ENCODE data around the gene KCNJ15. TPM values are rescaled to one million over a fixed set of nuclear protein-coding genes. Genes with fewer than 3 reads are reported as not detected.

The KCNJ15 gene
- 0.57 TPM for polyA plus RNA-seq (2012; ENCODE audit: missing spikeins)

DNA sequence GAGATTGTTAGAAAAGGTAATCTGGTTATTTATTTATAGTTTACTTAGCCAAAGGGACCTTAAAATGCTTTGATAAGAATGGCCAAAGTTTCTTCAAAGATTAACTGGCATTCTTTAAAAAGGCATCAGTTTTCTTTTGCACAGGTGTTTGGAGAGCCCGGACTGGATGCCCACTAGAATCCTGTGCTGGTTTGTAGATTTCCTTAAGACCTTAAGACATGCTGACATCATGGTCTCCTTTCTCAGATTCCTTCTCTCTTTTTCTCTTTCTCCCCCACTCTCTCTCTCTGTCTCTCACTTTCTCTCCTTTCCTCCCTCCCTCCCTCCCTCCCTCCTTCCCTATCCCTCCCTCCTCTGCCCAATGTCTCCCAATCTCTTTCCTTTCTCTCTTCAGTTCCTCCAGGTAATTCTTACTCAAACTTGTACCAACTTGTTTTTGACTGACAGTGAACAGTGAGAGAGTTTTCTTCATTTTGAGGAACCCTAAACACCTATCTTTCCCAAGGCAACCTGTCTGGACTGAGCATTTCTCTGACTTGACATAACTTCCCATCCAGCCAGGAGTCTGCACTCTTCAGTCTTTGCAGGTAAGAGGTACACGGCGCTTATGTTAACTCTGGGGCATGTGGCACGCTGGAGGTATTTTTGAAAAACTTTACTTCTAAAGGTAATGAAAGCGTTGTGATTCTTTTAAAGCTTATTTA, at the start of gene KCNJ15:
TSS of gene KCNJ15 (plus strand) at position 393 of the 704 bp plus-strand sequence. CDS start 42,271 bp downstream, outside the sequence.
- no peak for TF ChIP-seq POLR2AphosphoS5 (IDR thresholded peaks at IDR 0.05; ENCODE audit: low read depth, low read length)
- no peak for TF ChIP-seq TAF1 (IDR thresholded peaks at IDR 0.05; ENCODE audit: borderline replicate concordance, low read depth, low read length)
- no peak for FAIRE-seq
- DNase-seq (ENCODE audit: insufficient read length): no peak

- no peak for DNase-seq (ENCODE audit: insufficient read length)
- TF ChIP-seq POLR2AphosphoS5 (IDR thresholded peaks at IDR 0.05; ENCODE audit: low read depth, low read length) (no peak), POLR2A (IDR thresholded peaks at IDR 0.05; ENCODE audit: low read depth, low read length) (no peak), TAF1 (IDR thresholded peaks at IDR 0.05; ENCODE audit: borderline replicate concordance, low read depth, low read length) (no peak)
- FAIRE-seq: no peak
Observed at GRCh38 chr21:38208118-38208517, 48.7 kb upstream of the KCNJ15 start.

- TF ChIP-seq TAF1 (IDR thresholded peaks at IDR 0.05; ENCODE audit: borderline replicate concordance, low read depth, low read length): no peak
- no peak for TF ChIP-seq POLR2A (IDR thresholded peaks at IDR 0.05; ENCODE audit: low read depth, low read length)
- no peak for TF ChIP-seq POLR2AphosphoS5 (IDR thresholded peaks at IDR 0.05; ENCODE audit: low read depth, low read length)
- FAIRE-seq (no peak), DNase-seq (ENCODE audit: insufficient read length) (no peak)
Observed at GRCh38 chr21:38211321-38211720, 45.5 kb upstream of the KCNJ15 start.

DNA sequence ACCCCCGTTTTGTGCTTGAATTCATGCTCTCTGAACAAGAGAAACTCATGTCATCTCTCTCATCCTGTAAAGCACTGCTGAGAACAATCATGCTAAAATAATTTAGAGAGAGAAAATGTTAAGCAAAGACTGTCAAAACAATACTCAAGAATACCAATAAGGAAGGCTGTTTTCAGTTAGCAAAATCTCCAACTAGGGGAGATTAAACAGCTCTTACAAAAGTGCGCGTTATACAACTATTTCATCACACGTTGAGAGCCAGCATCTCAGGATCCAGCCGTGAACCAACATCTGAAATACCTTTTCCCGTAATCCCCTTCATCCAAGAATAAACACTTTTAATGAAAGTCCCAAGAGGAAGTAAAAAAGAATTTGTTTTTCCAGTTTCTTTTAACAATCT, 44.1 kb upstream of the KCNJ15 start:
- TF ChIP-seq POLR2AphosphoS5 (IDR thresholded peaks at IDR 0.05; ENCODE audit: low read depth, low read length) (no peak), TAF1 (IDR thresholded peaks at IDR 0.05; ENCODE audit: borderline replicate concordance, low read depth, low read length) (no peak), POLR2A (IDR thresholded peaks at IDR 0.05; ENCODE audit: low read depth, low read length) (no peak)
- DNase-seq (ENCODE audit: insufficient read length) (no peak), FAIRE-seq (no peak)

GRCh38 chr21:38219049-38219628, 37.7 kb upstream of the KCNJ15 start:
- peak; percentile 14 for DNase-seq (ENCODE audit: insufficient read length)
- FAIRE-seq: no peak
- no peak for TF ChIP-seq POLR2AphosphoS5 (IDR thresholded peaks at IDR 0.05; ENCODE audit: low read depth, low read length)
- no peak for TF ChIP-seq TAF1 (IDR thresholded peaks at IDR 0.05; ENCODE audit: borderline replicate concordance, low read depth, low read length)
- TF ChIP-seq POLR2A (IDR thresholded peaks at IDR 0.05; ENCODE audit: low read depth, low read length): no peak

DNA sequence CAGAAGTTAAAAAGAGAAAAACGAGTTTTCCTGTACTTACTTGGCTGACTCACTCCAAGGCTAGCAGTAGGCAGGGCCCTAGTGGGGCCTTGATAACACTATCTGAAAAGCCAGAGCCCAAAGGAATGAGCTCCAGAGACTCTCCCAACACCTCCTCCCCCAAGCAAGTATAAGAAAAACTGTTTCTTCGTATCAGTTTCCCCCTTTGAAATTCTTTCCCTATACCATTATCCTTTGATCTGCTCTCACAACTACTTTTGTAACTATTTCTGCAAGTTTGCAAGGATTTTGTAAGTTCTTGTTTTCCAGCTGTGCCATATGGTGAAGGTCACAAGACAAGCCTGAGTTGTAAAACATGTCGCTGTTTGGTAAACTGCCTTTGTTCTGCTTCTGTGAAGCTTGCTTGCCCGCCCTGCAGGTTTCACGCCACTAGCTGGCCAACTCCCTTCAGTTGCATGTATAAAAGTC, 36.5 kb upstream of the KCNJ15 start:
- DNase-seq (ENCODE audit: insufficient read length) (no peak), FAIRE-seq (no peak)
- TF ChIP-seq POLR2A (IDR thresholded peaks at IDR 0.05; ENCODE audit: low read depth, low read length) (no peak), POLR2AphosphoS5 (IDR thresholded peaks at IDR 0.05; ENCODE audit: low read depth, low read length) (no peak), TAF1 (IDR thresholded peaks at IDR 0.05; ENCODE audit: borderline replicate concordance, low read depth, low read length) (no peak)

GRCh38 chr21:38221594-38221993, 35.2 kb upstream of the KCNJ15 start:
- DNase-seq (ENCODE audit: insufficient read length) (no peak), FAIRE-seq (no peak)
- no peak for TF ChIP-seq POLR2AphosphoS5 (IDR thresholded peaks at IDR 0.05; ENCODE audit: low read depth, low read length)
- TF ChIP-seq POLR2A (IDR thresholded peaks at IDR 0.05; ENCODE audit: low read depth, low read length): no peak
- no peak for TF ChIP-seq TAF1 (IDR thresholded peaks at IDR 0.05; ENCODE audit: borderline replicate concordance, low read depth, low read length)

- FAIRE-seq (no peak), DNase-seq (ENCODE audit: insufficient read length) (no peak)
Observed at GRCh38 chr21:38223893-38224540, 32.8 kb upstream of the KCNJ15 start.

GRCh38 chr21:38227401-38227800, 29.4 kb upstream of the KCNJ15 start:
- no peak for TF ChIP-seq POLR2AphosphoS5 (IDR thresholded peaks at IDR 0.05; ENCODE audit: low read depth, low read length)
- no peak for TF ChIP-seq TAF1 (IDR thresholded peaks at IDR 0.05; ENCODE audit: borderline replicate concordance, low read depth, low read length)
- no peak for TF ChIP-seq POLR2A (IDR thresholded peaks at IDR 0.05; ENCODE audit: low read depth, low read length)
- DNase-seq (ENCODE audit: insufficient read length): no peak
- FAIRE-seq: no peak

More at GRCh38 chr21:38223893-38224540, 32.8 kb upstream of the KCNJ15 start:
- TF ChIP-seq POLR2A (IDR thresholded peaks at IDR 0.05; ENCODE audit: low read depth, low read length): no peak
- TF ChIP-seq POLR2AphosphoS5 (IDR thresholded peaks at IDR 0.05; ENCODE audit: low read depth, low read length): no peak
- no peak for TF ChIP-seq TAF1 (IDR thresholded peaks at IDR 0.05; ENCODE audit: borderline replicate concordance, low read depth, low read length)

- TF ChIP-seq POLR2AphosphoS5 (IDR thresholded peaks at IDR 0.05; ENCODE audit: low read depth, low read length): no peak
- no peak for TF ChIP-seq TAF1 (IDR thresholded peaks at IDR 0.05; ENCODE audit: borderline replicate concordance, low read depth, low read length)
- TF ChIP-seq POLR2A (IDR thresholded peaks at IDR 0.05; ENCODE audit: low read depth, low read length): no peak
- no peak for DNase-seq (ENCODE audit: insufficient read length)
- FAIRE-seq: no peak
Observed at GRCh38 chr21:38228115-38228514, 28.7 kb upstream of the KCNJ15 start.

DNA sequence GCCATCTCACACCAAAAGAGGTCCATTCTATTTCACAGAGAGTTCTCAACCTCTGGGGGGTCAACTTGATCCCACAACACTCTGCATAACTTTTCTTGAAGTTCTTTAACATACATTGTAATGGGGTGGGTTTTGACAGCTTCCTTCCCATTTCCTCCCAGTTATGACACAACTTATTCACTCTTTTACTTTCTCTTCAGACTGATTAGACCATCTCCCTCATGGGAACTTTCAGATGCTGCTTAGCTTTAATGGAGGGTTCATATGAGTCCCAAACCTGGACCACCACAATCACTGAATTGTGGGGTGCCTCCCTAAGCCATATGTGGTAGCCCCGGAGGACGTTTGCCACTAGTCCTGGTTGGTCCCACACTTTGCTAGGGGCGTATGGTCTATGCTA, 28.3 kb upstream of the KCNJ15 start:
- DNase-seq (ENCODE audit: insufficient read length) (no peak), FAIRE-seq (no peak)
- TF ChIP-seq POLR2AphosphoS5 (IDR thresholded peaks at IDR 0.05; ENCODE audit: low read depth, low read length): no peak
- TF ChIP-seq POLR2A (IDR thresholded peaks at IDR 0.05; ENCODE audit: low read depth, low read length): no peak
- no peak for TF ChIP-seq TAF1 (IDR thresholded peaks at IDR 0.05; ENCODE audit: borderline replicate concordance, low read depth, low read length)
